ENCODE measurements around the gene VARS1. TPM values are rescaled to one million over a fixed set of nuclear protein-coding genes. Genes with fewer than 3 reads are reported as not detected.
"Not testable (repeated sequence)": the region's sequence is repeated elsewhere in the genome, so short reads cannot be mapped to it uniquely, and the experiment has no call there.

The VARS1 gene
- total and polyA plus RNA-seq, 2 experiments from 2014 or later, result 39.1 to 47.6 TPM

GRCh38 chr6:31829633-31830283, 34.2 kb upstream of the VARS1 start:
- H3K9ac ChIP-seq, result peak overlapping the region; percentile 83
- H3K4me3 ChIP-seq, result peak overlapping the region; percentile 81
- DNase-seq, result peak; percentile 75
- TF ChIP-seq EZH2 (IDR thresholded peaks at IDR 0.05; ENCODE audit: insufficient read depth, poor library complexity, severe bottlenecking) (no peak), EZH2phosphoT487 (IDR thresholded peaks at IDR 0.05; ENCODE audit: insufficient read depth, low read depth) (no peak)
- H3K4me1 ChIP-seq (ENCODE audit: insufficient read depth), result peaks cover 24% of the 10 kb centered on the region
- peak overlapping the region; percentile 59 for H3K27ac ChIP-seq
- no peaks in the 10 kb centered on the region for H3K36me3 ChIP-seq (ENCODE audit: low read depth)
- H3K9me2 ChIP-seq (ENCODE audit: insufficient read depth), result no peaks in the 10 kb centered on the region
- no peaks in the 10 kb centered on the region for H3K9me3 ChIP-seq (ENCODE audit: low read depth)
- H2AFZ ChIP-seq, result peak overlapping the region; percentile 56
- 0 to 1% methylated on average over 15 of the region's 15 CpGs for whole genome bisulfite sequencing, 2 experiments (ENCODE audit: low coverage in 1 of 2, low lambda C conversion rate in 2 of 2, missing lambda C conversion rate in 2 of 2)
- H4K20me1 ChIP-seq (ENCODE audit: insufficient read depth), result no peaks in the 10 kb centered on the region
- peaks cover 16% of the 10 kb centered on the region; the same call in 1 of the 2 replicates for H3F3A ChIP-seq (ENCODE audit: insufficient read depth)
- H3K79me2 ChIP-seq (ENCODE audit: insufficient read depth), result peaks cover 61% of the 10 kb centered on the region
- in situ Hi-C loops (cut with MboI), result no loop called here
- H3K27me3 ChIP-seq (replicated peaks; ENCODE audit: insufficient read depth), result no peaks in the 10 kb centered on the region
- H3K4me2 ChIP-seq (ENCODE audit: unreplicated experiment), result peak overlapping the region; percentile 95

- peak within 1 kb of the TSS; percentile 91 for H3K27ac ChIP-seq
- peaks cover 22% of the 10 kb centered on the region for H3K4me1 ChIP-seq (ENCODE audit: insufficient read depth)
- 0 to 1% methylated on average over 35 to 51 of the region's 56 CpGs for WGBS, 2 experiments (ENCODE audit: low coverage in 1 of 2, low lambda C conversion rate in 2 of 2, missing lambda C conversion rate in 2 of 2)
- no peaks in the 10 kb centered on the region for H4K20me1 ChIP-seq (ENCODE audit: insufficient read depth)
- no peaks in the 10 kb centered on the region for H3K36me3 ChIP-seq (ENCODE audit: low read depth)
- DNase-seq, result peak; percentile 99
- H3F3A ChIP-seq (ENCODE audit: insufficient read depth), result peaks cover 20% of the 10 kb centered on the region
- H3K9ac ChIP-seq, result peak within 1 kb of the TSS; percentile 85
- peak within 1 kb of the TSS; percentile 87 for H3K4me2 ChIP-seq (ENCODE audit: unreplicated experiment)
- TF ChIP-seq EZH2 (IDR thresholded peaks at IDR 0.05; ENCODE audit: insufficient read depth, poor library complexity, severe bottlenecking) (no peak), EZH2phosphoT487 (IDR thresholded peaks at IDR 0.05; ENCODE audit: insufficient read depth, low read depth) (no peak)
- peak within 1 kb of the TSS; percentile 86 for H2AFZ ChIP-seq
- peak within 1 kb of the TSS; percentile 72 for H3K4me3 ChIP-seq
- H3K9me2 ChIP-seq (ENCODE audit: insufficient read depth), result no peaks in the 10 kb centered on the region
- peaks cover 61% of the 10 kb centered on the region for H3K79me2 ChIP-seq (ENCODE audit: insufficient read depth)
- in situ Hi-C loops (cut with MboI), result no loop called here
- H3K27me3 ChIP-seq (replicated peaks; ENCODE audit: insufficient read depth), result no peaks in the 10 kb centered on the region
- no peaks in the 10 kb centered on the region for H3K9me3 ChIP-seq (ENCODE audit: low read depth)
Observed at GRCh38 chr6:31827286-31828079, 31.9 kb upstream of the VARS1 start, which contains the start of gene HSPA1B. Gene HSPA1B, plus strand, starts transcription at chr6:31827738. Its CDS starts 213 bp downstream, at chr6:31827951.

GRCh38 chr6:31826793-31827285, 31.3 kb upstream of the VARS1 start:
- Histone ChIP-seq H3K9me3 (ENCODE audit: low read depth) (no peaks in the 10 kb centered on the region), H2AFZ (peak overlapping the region; percentile 86), H4K20me1 (ENCODE audit: insufficient read depth) (no peaks in the 10 kb centered on the region), H3K27me3 (replicated peaks; ENCODE audit: insufficient read depth) (no peaks in the 10 kb centered on the region), H3F3A (ENCODE audit: insufficient read depth) (peaks cover 24% of the 10 kb centered on the region), H3K4me1 (ENCODE audit: insufficient read depth) (peaks cover 22% of the 10 kb centered on the region), H3K36me3 (ENCODE audit: low read depth) (no peaks in the 10 kb centered on the region), H3K9me2 (ENCODE audit: insufficient read depth) (no peaks in the 10 kb centered on the region), H3K4me2 (ENCODE audit: unreplicated experiment) (peak overlapping the region; percentile 87), H3K79me2 (ENCODE audit: insufficient read depth) (peaks cover 55% of the 10 kb centered on the region), H3K27ac (peak overlapping the region; percentile 91), H3K9ac (peak overlapping the region; percentile 85), H3K4me3 (peak overlapping the region; percentile 72)
- TF ChIP-seq EZH2 (IDR thresholded peaks at IDR 0.05; ENCODE audit: insufficient read depth, poor library complexity, severe bottlenecking) (no peak), EZH2phosphoT487 (IDR thresholded peaks at IDR 0.05; ENCODE audit: insufficient read depth, low read depth) (no peak)
- peak; percentile 91 for DNase-seq
- in situ Hi-C loops (cut with MboI), result no loop called here
- 1 to 2% methylated on average over 13 of the region's 13 CpGs for WGBS, 2 experiments (ENCODE audit: low coverage in 1 of 2, low lambda C conversion rate in 2 of 2, missing lambda C conversion rate in 2 of 2)

GRCh38 chr6:31825553-31825952, 30.0 kb upstream of the VARS1 start:
- no peak overlapping the region for H3K4me3 ChIP-seq
- no peak overlapping the region for H2AFZ ChIP-seq
- no peaks in the 10 kb centered on the region for H4K20me1 ChIP-seq (ENCODE audit: insufficient read depth)
- 85 to 90% methylated on average over 4 of the region's 4 CpGs for WGBS, 2 experiments (ENCODE audit: low coverage in 1 of 2, low lambda C conversion rate in 2 of 2, missing lambda C conversion rate in 2 of 2)
- no peaks in the 10 kb centered on the region for H3K36me3 ChIP-seq (ENCODE audit: low read depth)
- no peak overlapping the region for H3K9ac ChIP-seq
- in situ Hi-C loops (cut with MboI), result no loop called here
- peaks cover 45% of the 10 kb centered on the region for H3K79me2 ChIP-seq (ENCODE audit: insufficient read depth)
- H3K27me3 ChIP-seq (replicated peaks; ENCODE audit: insufficient read depth), result no peaks in the 10 kb centered on the region
- no peaks in the 10 kb centered on the region for H3K9me2 ChIP-seq (ENCODE audit: insufficient read depth)
- H3K27ac ChIP-seq, result no peak overlapping the region
- TF ChIP-seq EZH2 (IDR thresholded peaks at IDR 0.05; ENCODE audit: insufficient read depth, poor library complexity, severe bottlenecking), result no peak
- TF ChIP-seq EZH2phosphoT487 (IDR thresholded peaks at IDR 0.05; ENCODE audit: insufficient read depth, low read depth), result no peak
- H3K9me3 ChIP-seq (ENCODE audit: low read depth), result no peaks in the 10 kb centered on the region
- no peak overlapping the region for H3K4me2 ChIP-seq (ENCODE audit: unreplicated experiment)
- peaks cover 10% of the 10 kb centered on the region; the same call in 1 of the 2 replicates for H3K4me1 ChIP-seq (ENCODE audit: insufficient read depth)
- DNase-seq, result no peak
- peaks cover 35% of the 10 kb centered on the region for H3F3A ChIP-seq (ENCODE audit: insufficient read depth)

- H2AFZ ChIP-seq; H3K36me3 ChIP-seq (ENCODE audit: low read depth); H3K27me3 ChIP-seq (replicated peaks; ENCODE audit: insufficient read depth); H3K9me2 ChIP-seq (ENCODE audit: insufficient read depth); H3K9ac ChIP-seq; H3K4me3 ChIP-seq; H3K4me2 ChIP-seq (ENCODE audit: unreplicated experiment); in situ Hi-C loops (cut with MboI); H3K9me3 ChIP-seq (ENCODE audit: low read depth); H4K20me1 ChIP-seq (ENCODE audit: insufficient read depth); DNase-seq: not testable (repeated sequence)
- WGBS, 2 experiments (ENCODE audit: low coverage in 1 of 2, low lambda C conversion rate in 2 of 2, missing lambda C conversion rate in 2 of 2), result 96 to 98% methylated on average over 9 of the region's 9 CpGs
- peaks cover 47% of the 10 kb centered on the region for H3K79me2 ChIP-seq (ENCODE audit: insufficient read depth)
- H3K27ac ChIP-seq, result peak overlapping the region; percentile 97; the same call in 1 of the 2 replicates
- peaks cover 22% of the 10 kb centered on the region for H3K4me1 ChIP-seq (ENCODE audit: insufficient read depth)
- peaks cover 50% of the 10 kb centered on the region for H3F3A ChIP-seq (ENCODE audit: insufficient read depth)
Observed at GRCh38 chr6:31823592-31824196, 28.1 kb upstream of the VARS1 start.
